Stomach (tissue), 9 donors: ENCODE measurements around the gene ITGB8. TPM values are rescaled to one million over a fixed set of nuclear protein-coding genes. Genes with fewer than 3 reads are reported as not detected.

ENCODE experiments used
- DNase-seq, 2 donors: peaks; one replicate each; pipeline versions ENCODE4 v3.0.0 to v3.0.0-alpha.2; 2013 to 2019
- H3K27ac ChIP-seq, 5 donors: fragments of 200-600 bp in 4 of 5; sonication (generic) in 4 of 5; one replicate each; pipeline ENCODE4 v1.5.1; 2013 to 2019; ENCODE audit warnings: mild to moderate bottlenecking in 1 of 5, moderate library complexity in 1 of 5
- H3K27me3 ChIP-seq, 3 donors: fragments of 200-600 bp; sonication (generic); one replicate each; pipeline ENCODE4 v1.5.1; 2017 to 2019; ENCODE audit warnings: mixed run types in 1 of 3
- H3K36me3 ChIP-seq, 4 donors: fragments of 200-600 bp; sonication (generic); 1 replicate in 3 of 4; 2 replicates in 1 of 4; pipeline ENCODE4 v1.5.1; 2016 to 2019
- H3K4me1 ChIP-seq, 4 donors: fragments of 200-600 bp; sonication (generic); one replicate each; pipeline ENCODE4 v1.5.1; 2016 to 2019
- H3K4me3 ChIP-seq, 4 donors: fragments of 200-600 bp; sonication (generic) in 3 of 4; one replicate each; pipeline ENCODE4 v1.5.1; 2016 to 2019; ENCODE audit warnings: mild to moderate bottlenecking in 1 of 4
- H3K9me3 ChIP-seq, 4 donors: fragments of 200-600 bp; sonication (generic); one replicate each; pipeline ENCODE4 v1.5.1; 2016 to 2019
- EP300 ChIP-seq: sonication (generic); formaldehyde crosslinking; IDR thresholded peaks from one replicate; pipeline ENCODE4 v1.6.1; 2017; ENCODE audit warnings: antibody characterized with exemption
- POLR2A ChIP-seq, 4 donors: fragments of 450-650 bp; IDR thresholded peaks; one replicate each; pipeline ENCODE4 v1.6.1; 2016; ENCODE audit warnings: antibody characterized with exemption in 4 of 4, control low read depth in 2 of 4, mild to moderate bottlenecking in 1 of 4, moderate library complexity in 1 of 4
- POLR2AphosphoS5 ChIP-seq, 3 donors: sonication (generic); formaldehyde crosslinking; IDR thresholded peaks; one replicate each; pipeline ENCODE4 v1.6.1; 2016; ENCODE audit warnings: antibody characterized with exemption in 3 of 3
- WGBS, 5 donors: extraction: QIAGEN DNeasy Blood & Tissue Kit in 3 of 5; methylation state at CpG; one replicate each; pipeline versions ENCODE4 v1.1.5 to v1.1.7; 2013 to 2018; 5-methylcytosine and 5-hydroxymethylcytosine counted together
- intact Hi-C: fragments of 100-400 bp; cut with DNase I; formaldehyde crosslinking; loops from one replicate; pipeline ENCODE4 v1.15.1; 2023; ENCODE audit warnings: low total_unique reads
- polyA plus RNA-seq, 3 donors: library from polyadenylated mRNA; stranded (reverse); fragments of 200-250 nt; gene quantifications; one replicate each; pipeline ENCODE4 v1.2.3, GENCODE V29; 2013
- total RNA-seq, 5 donors: library from RNA; depleted of rRNA; stranded (reverse); fragments of >200 nt; gene quantifications; one replicate each; pipeline versions ENCODE4 v1.1.0 to v1.2.3, GENCODE V29; 2014 to 2016
- TF ChIP-seq, protein P1 (sequence below), 7 experiments: fragments of 450-650 bp in 4 of 7; fragments of 200-600 bp in 3 of 7; sonication (generic) in 3 of 7; IDR thresholded peaks; one replicate each; pipeline ENCODE4 v1.5.1; 2016 to 2019; ENCODE audit warnings: antibody characterized with exemption in 7 of 7, control low read depth in 2 of 7, mild to moderate bottlenecking in 1 of 7
- donor health status: healthy with polysubstance abuse.
- donor health status: Bipolar disorder and iron deficiency.
- donor health status: healthy.

Gene ITGB8
- total and polyA plus RNA-seq, 8 donors, result 1.1 to 31.9 (median 6.5) TPM

DNA sequence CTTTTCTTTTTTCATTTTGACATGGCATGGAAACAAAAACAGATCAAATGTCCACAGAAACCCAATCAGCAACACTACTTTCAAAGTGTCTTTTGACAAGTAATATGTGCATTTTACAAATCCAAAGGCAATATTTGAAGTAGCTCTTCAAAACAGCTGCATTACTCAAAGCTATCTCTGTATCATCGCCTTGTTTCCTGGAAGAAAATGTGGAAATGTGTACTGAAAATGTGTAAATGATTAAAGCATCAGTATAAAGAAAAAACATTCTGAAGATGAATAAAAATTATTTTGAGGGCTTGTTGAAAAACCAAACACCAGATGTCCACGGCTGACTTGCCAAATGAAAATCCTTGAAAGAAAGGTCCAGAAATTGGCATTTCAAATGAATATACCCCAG, 16.5 kb upstream of the ITGB8 start:
- 77 to 88% (median 86%) methylated on average over 2 of the region's 2 CpGs for WGBS, 5 donors
- Histone ChIP-seq H3K9me3 (no peaks in the 10 kb centered on the region), H3K4me3 (no peak overlapping the region), H3K27ac (no peak overlapping the region), H3K36me3 (no peaks in the 10 kb centered on the region), H3K27me3 (no peaks in the 10 kb centered on the region), H3K4me1 (no peaks in the 10 kb centered on the region)
- intact Hi-C loops, result no loop called here
- no peak for TF ChIP-seq EP300
- TF ChIP-seq, protein P1, sequence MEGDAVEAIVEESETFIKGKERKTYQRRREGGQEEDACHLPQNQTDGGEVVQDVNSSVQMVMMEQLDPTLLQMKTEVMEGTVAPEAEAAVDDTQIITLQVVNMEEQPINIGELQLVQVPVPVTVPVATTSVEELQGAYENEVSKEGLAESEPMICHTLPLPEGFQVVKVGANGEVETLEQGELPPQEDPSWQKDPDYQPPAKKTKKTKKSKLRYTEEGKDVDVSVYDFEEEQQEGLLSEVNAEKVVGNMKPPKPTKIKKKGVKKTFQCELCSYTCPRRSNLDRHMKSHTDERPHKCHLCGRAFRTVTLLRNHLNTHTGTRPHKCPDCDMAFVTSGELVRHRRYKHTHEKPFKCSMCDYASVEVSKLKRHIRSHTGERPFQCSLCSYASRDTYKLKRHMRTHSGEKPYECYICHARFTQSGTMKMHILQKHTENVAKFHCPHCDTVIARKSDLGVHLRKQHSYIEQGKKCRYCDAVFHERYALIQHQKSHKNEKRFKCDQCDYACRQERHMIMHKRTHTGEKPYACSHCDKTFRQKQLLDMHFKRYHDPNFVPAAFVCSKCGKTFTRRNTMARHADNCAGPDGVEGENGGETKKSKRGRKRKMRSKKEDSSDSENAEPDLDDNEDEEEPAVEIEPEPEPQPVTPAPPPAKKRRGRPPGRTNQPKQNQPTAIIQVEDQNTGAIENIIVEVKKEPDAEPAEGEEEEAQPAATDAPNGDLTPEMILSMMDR (IDR thresholded peaks at IDR 0.05), result no peak
- TF ChIP-seq POLR2AphosphoS5 (IDR thresholded peaks at IDR 0.05), result no peak
- TF ChIP-seq POLR2A (IDR thresholded peaks at IDR 0.05), result no peak
- no peak for DNase-seq

DNA sequence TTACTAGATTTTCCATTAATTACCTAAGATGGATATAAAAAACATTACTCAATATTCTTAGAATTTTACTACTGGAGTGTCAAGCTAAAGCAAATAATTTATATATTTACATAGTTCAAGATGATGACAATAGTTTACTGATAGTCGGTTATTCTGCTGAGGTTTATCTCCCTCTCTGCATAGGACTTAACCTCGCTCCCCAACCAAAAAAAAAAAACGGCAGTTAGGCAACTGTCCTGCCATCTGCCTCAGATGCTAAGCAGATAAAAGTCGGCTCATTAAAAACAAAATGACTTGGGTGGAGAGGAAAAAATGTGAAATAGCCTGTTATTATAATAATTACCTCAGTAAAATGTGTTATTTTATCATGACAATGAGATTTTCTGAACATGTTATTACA, 14.0 kb upstream of the ITGB8 start:
- Histone ChIP-seq H3K36me3 (no peaks in the 10 kb centered on the region), H3K9me3 (no peaks in the 10 kb centered on the region), H3K27me3 (no peaks in the 10 kb centered on the region), H3K27ac (no peak overlapping the region), H3K4me3 (no peak overlapping the region), H3K4me1 (no peaks in the 10 kb centered on the region)
- no peak for DNase-seq
- WGBS, 5 donors, result 57 to 68% (median 60%) methylated on average over 4 of the region's 4 CpGs
- TF ChIP-seq EP300, result no peak
- TF ChIP-seq, protein P1 (IDR thresholded peaks at IDR 0.05), result no peak
- no peak for TF ChIP-seq POLR2A (IDR thresholded peaks at IDR 0.05)
- no peak for TF ChIP-seq POLR2AphosphoS5 (IDR thresholded peaks at IDR 0.05)
- intact Hi-C loops, result no loop called here

DNA sequence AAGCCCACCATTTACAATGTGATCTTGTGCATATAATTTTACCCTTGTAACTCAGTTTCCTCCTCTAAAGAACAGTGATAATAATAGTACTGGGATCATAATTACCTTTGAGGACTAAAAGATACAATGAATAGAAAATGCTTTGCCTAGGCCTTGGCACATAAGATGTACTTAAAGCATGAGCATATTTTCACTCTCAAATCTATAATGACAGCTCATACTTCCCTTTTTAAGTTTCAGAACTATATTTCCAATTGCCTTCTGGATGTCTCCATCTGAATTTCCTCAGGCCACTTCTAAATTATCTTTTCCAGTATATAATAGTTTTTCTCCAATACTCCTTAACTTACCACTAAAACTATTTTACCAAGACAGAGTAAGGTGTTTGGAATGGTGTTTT, 13.3 kb upstream of the ITGB8 start:
- DNase-seq, result no peak
- Histone ChIP-seq H3K9me3 (no peaks in the 10 kb centered on the region), H3K27me3 (no peaks in the 10 kb centered on the region), H3K27ac (no peak overlapping the region), H3K36me3 (no peaks in the 10 kb centered on the region), H3K4me1 (no peaks in the 10 kb centered on the region), H3K4me3 (no peak overlapping the region)
- intact Hi-C loops, result no loop called here
- TF ChIP-seq POLR2AphosphoS5 (IDR thresholded peaks at IDR 0.05), result no peak
- no peak for TF ChIP-seq EP300
- no peak for TF ChIP-seq POLR2A (IDR thresholded peaks at IDR 0.05)
- TF ChIP-seq, protein P1 (IDR thresholded peaks at IDR 0.05), result no peak

DNA sequence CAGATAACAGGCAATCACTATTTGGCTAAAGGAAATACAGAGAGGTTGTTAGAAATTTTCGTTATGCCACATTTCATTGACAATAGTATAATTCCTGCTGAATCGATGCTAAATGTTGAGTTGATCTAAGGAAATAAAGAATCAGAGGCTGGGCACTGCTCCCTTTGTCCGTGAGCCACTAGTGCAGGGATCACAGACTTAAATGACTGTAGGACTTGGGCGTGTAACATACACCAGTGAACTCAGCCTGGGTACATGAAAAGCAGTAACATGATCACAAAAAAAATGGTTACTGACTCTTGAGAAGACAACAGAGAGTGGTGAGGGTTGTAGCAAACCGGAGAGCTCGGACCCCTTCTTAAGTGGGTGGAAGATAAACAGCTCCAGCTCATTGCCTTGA, 11.8 kb upstream of the ITGB8 start:
- no peaks in the 10 kb centered on the region for H3K9me3 ChIP-seq
- TF ChIP-seq EP300 (no peak), POLR2AphosphoS5 (IDR thresholded peaks at IDR 0.05) (no peak), POLR2A (IDR thresholded peaks at IDR 0.05) (no peak)
- TF ChIP-seq, protein P1 (IDR thresholded peaks at IDR 0.05), result no peak
- H3K27me3 ChIP-seq, result no peaks in the 10 kb centered on the region
- intact Hi-C loops, result no loop called here
- H3K36me3 ChIP-seq, result no peaks in the 10 kb centered on the region
- no peak overlapping the region for H3K4me3 ChIP-seq
- H3K4me1 ChIP-seq, result no peaks in the 10 kb centered on the region
- no peak overlapping the region for H3K27ac ChIP-seq
- DNase-seq, result no peak
- WGBS, 5 donors, result 70 to 80% (median 74%) methylated on average over 6 of the region's 6 CpGs
